Ammon's horn (tissue), 1 donor: ENCODE results near the gene ACAD11.
A peak's percentile ranks its signal among the peaks of the same experiment; 100 is the strongest.

Experiments
- DNase-seq: peaks from one replicate; pipeline ENCODE4 v3.0.0-alpha.2; 2016; ENCODE audit warnings: low spot score

Gene ACAD11, protein sequence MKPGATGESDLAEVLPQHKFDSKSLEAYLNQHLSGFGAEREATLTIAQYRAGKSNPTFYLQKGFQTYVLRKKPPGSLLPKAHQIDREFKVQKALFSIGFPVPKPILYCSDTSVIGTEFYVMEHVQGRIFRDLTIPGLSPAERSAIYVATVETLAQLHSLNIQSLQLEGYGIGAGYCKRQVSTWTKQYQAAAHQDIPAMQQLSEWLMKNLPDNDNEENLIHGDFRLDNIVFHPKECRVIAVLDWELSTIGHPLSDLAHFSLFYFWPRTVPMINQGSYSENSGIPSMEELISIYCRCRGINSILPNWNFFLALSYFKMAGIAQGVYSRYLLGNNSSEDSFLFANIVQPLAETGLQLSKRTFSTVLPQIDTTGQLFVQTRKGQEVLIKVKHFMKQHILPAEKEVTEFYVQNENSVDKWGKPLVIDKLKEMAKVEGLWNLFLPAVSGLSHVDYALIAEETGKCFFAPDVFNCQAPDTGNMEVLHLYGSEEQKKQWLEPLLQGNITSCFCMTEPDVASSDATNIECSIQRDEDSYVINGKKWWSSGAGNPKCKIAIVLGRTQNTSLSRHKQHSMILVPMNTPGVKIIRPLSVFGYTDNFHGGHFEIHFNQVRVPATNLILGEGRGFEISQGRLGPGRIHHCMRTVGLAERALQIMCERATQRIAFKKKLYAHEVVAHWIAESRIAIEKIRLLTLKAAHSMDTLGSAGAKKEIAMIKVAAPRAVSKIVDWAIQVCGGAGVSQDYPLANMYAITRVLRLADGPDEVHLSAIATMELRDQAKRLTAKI

DNA sequence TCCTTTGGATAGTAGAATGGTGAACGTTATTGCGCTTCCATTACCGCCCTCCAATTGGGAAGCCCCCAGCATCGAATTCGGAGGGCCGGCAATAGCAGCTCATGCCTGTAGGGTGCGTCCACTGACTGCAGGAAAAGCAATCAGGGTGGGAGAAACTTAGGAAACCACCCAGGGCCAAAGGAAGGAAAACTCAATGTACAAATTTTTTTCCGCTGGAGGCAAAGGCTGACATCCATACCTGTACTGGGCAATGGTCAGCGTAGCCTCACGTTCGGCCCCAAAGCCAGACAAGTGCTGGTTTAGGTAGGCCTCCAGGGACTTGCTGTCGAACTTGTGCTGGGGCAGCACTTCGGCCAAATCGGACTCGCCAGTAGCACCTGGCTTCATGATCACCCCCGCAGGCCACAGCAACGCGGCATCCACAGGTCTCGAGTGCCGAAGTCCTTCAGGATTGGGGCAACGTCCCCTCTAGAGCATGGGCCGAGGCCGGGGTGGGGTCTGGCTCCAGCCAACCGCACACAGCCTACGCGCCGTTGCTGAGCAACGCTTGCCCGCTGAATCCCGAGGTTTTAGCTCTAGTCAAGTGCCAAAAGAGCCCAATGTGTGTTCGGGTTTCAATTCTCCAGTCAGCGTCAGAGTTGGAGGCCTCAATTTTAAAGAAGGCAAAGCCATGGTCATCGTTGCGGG lies at the start of gene ACAD11:
ACAD11 (minus strand) TSS at position 445 of the 687 bp plus-strand sequence; CDS start at position 387, 58 bp downstream.
- peak; percentile 83 for DNase-seq

GRCh38 chr3:132703733-132704132 lies 44.1 kb upstream of the ACAD11 start:
- no peak for DNase-seq

GRCh38 chr3:132695422-132695821 lies 35.8 kb upstream of the ACAD11 start:
- no peak for DNase-seq

DNA sequence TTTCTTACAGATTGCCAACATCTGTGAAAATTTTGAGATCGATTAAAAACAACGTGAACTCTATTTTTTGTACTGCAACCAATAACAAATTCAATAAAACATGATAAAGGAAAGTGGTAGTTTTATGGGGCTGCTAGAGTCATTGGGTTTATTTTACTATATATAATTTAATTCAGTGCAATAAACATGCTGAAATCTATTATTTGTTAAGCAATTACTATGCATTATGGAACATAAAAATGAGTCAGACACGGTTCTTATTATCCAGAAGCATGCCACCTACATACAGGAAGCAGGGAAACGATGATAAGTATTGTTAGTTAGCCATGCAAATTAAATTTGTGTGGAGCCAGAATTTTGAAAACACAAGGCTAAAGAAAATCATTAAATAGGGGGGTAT lies 35.4 kb upstream of the ACAD11 start:
- no peak for DNase-seq

DNA sequence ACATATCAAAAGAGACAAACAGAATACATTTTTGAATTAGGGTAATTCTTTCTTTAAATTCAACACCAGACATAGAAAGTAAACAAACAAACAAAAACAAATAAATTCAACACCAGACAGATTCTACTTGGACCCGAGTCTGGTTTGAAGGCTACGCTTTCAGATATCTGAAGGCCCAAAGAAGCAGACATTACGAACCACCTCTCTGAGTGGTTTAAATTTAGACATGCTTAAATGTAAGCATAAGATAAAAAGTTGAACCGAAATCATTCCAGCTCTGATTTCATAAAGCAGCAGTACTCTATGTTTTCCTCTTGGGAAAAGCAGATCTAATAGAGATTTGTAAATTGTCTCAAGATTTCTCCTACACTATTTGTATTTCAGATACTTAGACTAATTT lies 30.4 kb upstream of the ACAD11 start:
- no peak for DNase-seq

DNA sequence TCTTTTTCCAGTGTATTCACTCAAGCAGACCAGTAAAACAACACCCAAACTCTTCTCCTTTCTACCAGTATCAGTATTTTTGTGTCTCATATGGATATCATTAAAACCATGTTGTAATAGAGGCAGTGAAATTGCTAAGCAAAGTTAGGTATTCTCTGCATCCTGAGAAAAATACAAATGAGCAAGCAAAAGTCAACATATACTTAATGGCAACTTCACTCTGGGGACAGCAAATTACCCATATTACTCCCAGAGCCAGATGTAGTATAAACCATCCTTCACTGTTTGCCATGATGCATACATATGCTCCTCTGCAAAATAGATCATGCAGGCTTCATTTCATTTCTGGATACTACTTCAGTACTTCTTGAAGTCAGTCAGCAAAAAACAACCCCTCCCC lies 22.6 kb upstream of the ACAD11 start:
- DNase-seq = no peak

DNA sequence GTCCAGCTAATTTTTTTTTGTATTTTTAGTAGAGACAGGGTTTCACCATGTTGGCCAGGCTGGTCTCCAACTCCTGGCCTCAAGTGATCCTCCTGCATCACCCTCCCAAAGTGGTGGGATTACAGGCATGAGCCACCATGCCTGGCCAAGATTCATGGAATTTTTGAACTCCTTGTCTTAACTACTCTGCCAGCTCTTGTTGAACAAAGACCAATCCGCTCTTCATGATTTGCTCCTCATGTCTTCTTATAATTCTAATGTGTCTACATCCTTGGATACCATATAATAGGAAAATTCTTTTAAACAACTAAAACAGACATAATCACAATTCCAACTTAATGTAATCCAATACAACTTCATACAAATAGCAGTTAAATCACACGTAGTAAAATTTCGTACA lies 21.8 kb upstream of the ACAD11 start:
- DNase-seq = no peak

GRCh38 chr3:132679911-132680310 lies 20.3 kb upstream of the ACAD11 start:
- DNase-seq = no peak

GRCh38 chr3:132675408-132675807 lies 15.8 kb upstream of the ACAD11 start:
- DNase-seq = no peak

DNA sequence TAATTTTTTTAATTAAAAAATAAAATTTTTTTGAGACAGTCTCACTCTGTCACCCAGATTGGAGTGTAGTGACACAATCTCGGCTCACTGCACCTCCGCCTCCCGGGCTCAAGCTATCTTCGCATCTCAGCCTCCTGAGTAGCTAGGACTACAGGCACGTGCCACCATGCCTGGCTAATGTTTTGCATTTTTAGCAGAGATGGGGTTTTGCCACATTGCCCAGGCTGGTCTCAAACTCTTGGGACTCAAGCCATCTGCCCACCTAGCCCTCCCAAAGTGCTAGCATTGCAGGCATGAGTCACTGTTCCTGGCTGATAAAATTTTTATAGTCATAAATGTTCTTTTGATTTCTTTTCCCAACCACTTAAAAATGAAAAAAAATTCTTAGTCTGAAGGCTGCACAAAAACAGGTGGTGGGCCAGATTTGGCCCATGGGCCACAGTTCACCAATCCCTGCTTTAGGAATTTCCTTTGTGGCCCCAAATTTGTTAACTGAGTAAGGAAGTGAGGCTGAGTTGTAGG lies 9.7 kb upstream of the ACAD11 start:
- DNase-seq = peak; percentile 13

GRCh38 chr3:132665230-132665745 lies 5.7 kb upstream of the ACAD11 start:
- DNase-seq = no peak

DNA sequence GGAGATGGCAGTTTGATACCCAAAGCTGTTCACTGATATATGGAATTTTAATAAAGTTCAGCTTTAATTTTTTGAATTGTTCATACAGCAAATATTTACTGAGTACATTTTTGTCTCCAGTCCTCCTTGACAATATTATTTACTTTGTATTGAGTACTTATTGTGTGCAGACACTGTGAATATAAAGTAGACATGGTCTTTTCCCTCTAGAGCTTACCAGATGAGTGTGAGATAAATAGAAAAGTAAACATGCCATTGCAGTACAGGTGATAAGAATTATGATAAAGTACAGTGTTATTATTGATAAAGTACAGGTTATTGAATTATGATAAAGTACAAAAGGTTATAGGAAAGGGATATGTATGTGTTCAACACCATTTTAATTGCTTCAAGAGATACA lies 2.6 kb upstream of the ACAD11 start:
- no peak for DNase-seq

- DNase-seq = no peak
These were observed 1.5 kb upstream of the ACAD11 start for GRCh38 chr3:132661101-132661500.

- DNase-seq = no peak
These were observed 1.1 kb upstream of the ACAD11 start for GRCh38 chr3:132660811-132661070.

DNA sequence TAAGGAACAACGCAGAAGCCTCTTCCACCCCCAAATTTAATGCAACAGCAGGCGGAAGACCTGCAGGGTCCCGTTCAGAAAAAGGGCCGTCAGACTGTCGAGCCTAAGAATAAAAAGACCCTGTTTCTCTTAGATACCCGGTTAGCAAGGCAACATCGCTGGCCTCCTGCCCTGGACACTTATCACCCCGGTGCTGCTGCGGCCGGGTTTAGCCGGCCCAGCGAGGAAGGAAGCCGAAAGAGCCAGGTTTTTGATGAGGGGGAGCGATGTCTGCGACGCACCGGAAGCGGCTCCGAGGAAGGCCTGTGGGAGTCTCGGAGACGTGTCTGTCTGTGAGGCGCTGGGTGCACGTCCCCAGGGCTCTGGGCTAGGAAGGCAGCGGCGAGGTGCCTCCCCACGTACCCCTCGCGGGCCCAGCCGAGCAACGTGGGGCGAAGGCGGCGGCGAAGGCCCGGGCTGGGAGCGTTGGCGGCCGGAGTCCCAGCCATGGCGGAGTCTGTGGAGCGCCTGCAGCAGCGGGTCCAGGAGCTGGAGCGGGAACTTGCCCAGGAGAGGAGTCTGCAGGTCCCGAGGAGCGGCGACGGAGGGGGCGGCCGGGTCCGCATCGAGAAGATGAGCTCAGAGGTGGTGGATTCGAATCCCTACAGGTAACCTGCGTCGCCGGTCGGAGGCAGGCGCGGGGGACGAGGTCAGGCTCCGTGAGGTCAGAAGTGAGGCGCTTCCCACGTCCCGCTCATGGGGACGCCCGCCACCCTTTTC lies 622 bp upstream of the ACAD11 start, which contains the start of gene UBA5:
UBA5 (plus strand) TSS at position 278 of the 759 bp plus-strand sequence; CDS start at position 487, 209 bp downstream.
- peak; percentile 71 for DNase-seq

- peak; percentile 28 for DNase-seq
These were observed 627 bp downstream of the ACAD11 start for GRCh38 chr3:132659000-132659364.

- DNase-seq = no peak
These were observed 1.5 kb downstream of the ACAD11 start for GRCh38 chr3:132657869-132658747.

- DNase-seq = no peak
These were observed 4.1 kb downstream of the ACAD11 start for GRCh38 chr3:132655471-132655870.

- no peak for DNase-seq
These were observed 4.9 kb downstream of the ACAD11 start for GRCh38 chr3:132654721-132655120.

DNA sequence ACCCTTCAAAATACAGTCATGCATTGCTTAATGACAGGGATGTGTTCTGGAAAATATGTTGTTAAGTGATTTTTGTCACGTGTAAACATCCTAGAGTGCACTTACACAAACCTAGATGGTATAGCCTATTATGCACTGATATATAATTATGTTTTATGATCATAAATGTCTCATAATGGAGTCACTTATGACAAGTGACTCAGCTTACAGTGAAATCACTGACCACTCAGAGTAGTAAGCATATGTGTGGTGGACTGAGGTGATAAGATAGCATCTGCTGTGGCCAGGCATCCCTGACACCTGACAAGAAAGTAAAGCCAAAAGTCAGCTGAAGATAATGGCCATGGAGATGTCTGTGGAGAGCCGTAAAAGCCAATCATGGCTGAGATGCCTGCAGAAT lies 5.4 kb downstream of the ACAD11 start:
- DNase-seq = no peak
